ENCODE results near the gene ZBTB7C.

- TF ChIP-seq POLR2AphosphoS5 (IDR thresholded peaks at IDR 0.05) (no peak), CTCF (IDR thresholded peaks at IDR 0.05) (no peak)
Measured at GRCh38 chr18:48302736-48303135, 106.4 kb downstream of the ZBTB7C start.
